Activated CD8-positive, alpha-beta T cell treated with anti-CD3 and anti-CD28 coated beads for 36 hours (primary cell): ENCODE data around the gene ADAMTS2. TPM values are rescaled to one million over a fixed set of nuclear protein-coding genes. Genes with fewer than 3 reads are reported as not detected.

Source experiments
- ATAC-seq: fragments of 200-7000 bp; cut with Tn5 transposase; one replicate; pipeline ENCODE4 v1.10.0; 2021; ENCODE audit warnings: mild to moderate bottlenecking, moderate library complexity
- CTCF ChIA-PET: fragments of 350-600 bp; sonication (Branson Sonifier 250); formaldehyde crosslinking; loops from one replicate; lab custom pipeline; 2021; ENCODE audit warnings: antibody characterized with exemption; lab: Charles Lee
- POLR2A ChIA-PET: fragments of 350-600 bp; sonication (Branson Sonifier 250); formaldehyde crosslinking; loops from one replicate; lab custom pipeline; 2021; ENCODE audit warnings: antibody characterized with exemption; lab: Charles Lee
- DNase-seq: peaks from one replicate; pipeline ENCODE4 v3.0.0-alpha.2; 2020
- H3K27ac Mint-ChIP-seq: one replicate; pipeline ENCODE4 v1.8.0; 2021; ENCODE audit warnings: mild to moderate bottlenecking, mixed read lengths
- H3K27me3 Mint-ChIP-seq: one replicate; pipeline ENCODE4 v1.8.0; 2021; ENCODE audit warnings: mixed read lengths
- H3K36me3 Mint-ChIP-seq: one replicate; pipeline ENCODE4 v1.8.0; 2021; ENCODE audit warnings: low read depth, mixed read lengths
- H3K4me1 Mint-ChIP-seq: one replicate; pipeline ENCODE4 v1.8.0; 2021; ENCODE audit warnings: low read depth, mixed read lengths
- H3K4me3 Mint-ChIP-seq: one replicate; pipeline ENCODE4 v1.8.0; 2021; ENCODE audit warnings: mild to moderate bottlenecking, moderate library complexity, mixed read lengths
- H3K9me3 Mint-ChIP-seq: one replicate; pipeline ENCODE4 v1.8.0; 2021; ENCODE audit warnings: mixed read lengths
- intact Hi-C: fragments of 100-400 bp; cut with micrococcal nuclease; formaldehyde crosslinking; loops from one replicate; pipeline ENCODE4 v1.10.0; 2022
- total RNA-seq, 2 experiments: library from RNA; stranded (reverse); gene quantifications; one replicate each; pipeline ENCODE4 v1.2.3, GENCODE V29; 2021
- TF ChIP-seq, protein P1 (sequence below): fragments of 200-600 bp; IDR thresholded peaks from one replicate; pipeline ENCODE4 v1.8.0; 2022; ENCODE audit warnings: antibody characterized with exemption, mild to moderate bottlenecking

Gene ADAMTS2
- total RNA-seq, 2 experiments from 2014 or later = not detected

DNA sequence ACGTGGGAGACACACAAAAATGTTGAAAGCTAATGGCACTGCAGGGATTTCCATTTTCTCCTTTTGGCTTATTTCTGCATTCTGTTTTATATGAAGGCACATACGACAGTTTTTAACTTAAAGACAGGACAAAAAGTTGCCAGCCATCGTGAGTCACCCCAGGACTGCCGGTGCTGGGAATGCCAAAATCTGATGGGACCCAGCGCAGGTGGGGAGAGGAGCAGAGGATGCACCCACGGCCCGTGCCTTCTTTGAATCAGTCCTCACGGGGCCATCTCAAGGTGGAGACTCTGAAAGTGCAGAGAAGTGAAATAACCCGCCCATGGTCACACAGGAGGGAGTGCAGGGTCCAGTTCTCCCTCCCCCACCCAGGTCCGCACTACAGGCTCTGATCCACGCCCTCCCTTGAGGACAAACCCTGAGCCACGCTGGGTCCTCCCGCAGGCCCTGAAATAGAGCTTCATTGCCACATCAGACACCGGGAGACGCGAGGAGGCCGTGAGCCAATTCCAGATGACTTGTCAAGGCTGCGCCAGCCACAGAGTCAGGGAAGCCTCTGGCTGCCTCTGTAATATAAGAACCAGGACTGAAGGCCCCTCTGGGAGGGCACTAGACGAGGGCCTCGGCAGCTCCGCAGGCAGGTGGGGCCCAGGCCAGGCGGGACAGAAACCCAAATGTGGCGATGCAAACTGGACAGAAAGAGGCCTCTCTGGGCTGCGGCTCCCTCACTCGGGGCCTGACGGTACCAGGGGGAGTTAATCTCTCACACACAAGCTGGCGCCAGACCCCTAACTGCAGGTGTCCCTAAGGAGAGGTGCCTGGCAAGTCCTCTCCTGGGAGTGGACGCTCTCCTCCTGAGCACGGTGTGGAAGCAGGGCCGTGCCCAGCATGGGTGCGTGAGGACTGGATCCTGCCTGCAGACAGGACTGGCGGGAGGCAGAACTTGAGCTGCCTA lies 22.9 kb downstream of the ADAMTS2 start:
- DNase-seq (no peak), ATAC-seq (no peak)
- H3K27ac Mint-ChIP-seq = no peak overlapping the region
- peaks cover 4% of the 10 kb centered on the region for H3K27me3 Mint-ChIP-seq
- intact Hi-C loops = no loop called here
- H3K4me3 Mint-ChIP-seq = no peak overlapping the region
- no peaks in the 10 kb centered on the region for H3K36me3 Mint-ChIP-seq
- TF ChIP-seq, protein P1, sequence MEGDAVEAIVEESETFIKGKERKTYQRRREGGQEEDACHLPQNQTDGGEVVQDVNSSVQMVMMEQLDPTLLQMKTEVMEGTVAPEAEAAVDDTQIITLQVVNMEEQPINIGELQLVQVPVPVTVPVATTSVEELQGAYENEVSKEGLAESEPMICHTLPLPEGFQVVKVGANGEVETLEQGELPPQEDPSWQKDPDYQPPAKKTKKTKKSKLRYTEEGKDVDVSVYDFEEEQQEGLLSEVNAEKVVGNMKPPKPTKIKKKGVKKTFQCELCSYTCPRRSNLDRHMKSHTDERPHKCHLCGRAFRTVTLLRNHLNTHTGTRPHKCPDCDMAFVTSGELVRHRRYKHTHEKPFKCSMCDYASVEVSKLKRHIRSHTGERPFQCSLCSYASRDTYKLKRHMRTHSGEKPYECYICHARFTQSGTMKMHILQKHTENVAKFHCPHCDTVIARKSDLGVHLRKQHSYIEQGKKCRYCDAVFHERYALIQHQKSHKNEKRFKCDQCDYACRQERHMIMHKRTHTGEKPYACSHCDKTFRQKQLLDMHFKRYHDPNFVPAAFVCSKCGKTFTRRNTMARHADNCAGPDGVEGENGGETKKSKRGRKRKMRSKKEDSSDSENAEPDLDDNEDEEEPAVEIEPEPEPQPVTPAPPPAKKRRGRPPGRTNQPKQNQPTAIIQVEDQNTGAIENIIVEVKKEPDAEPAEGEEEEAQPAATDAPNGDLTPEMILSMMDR = no peak
- CTCF ChIA-PET = no interaction called here
- no peaks in the 10 kb centered on the region for H3K4me1 Mint-ChIP-seq
- H3K9me3 Mint-ChIP-seq = no peaks in the 10 kb centered on the region
- POLR2A ChIA-PET = no interaction called here

DNA sequence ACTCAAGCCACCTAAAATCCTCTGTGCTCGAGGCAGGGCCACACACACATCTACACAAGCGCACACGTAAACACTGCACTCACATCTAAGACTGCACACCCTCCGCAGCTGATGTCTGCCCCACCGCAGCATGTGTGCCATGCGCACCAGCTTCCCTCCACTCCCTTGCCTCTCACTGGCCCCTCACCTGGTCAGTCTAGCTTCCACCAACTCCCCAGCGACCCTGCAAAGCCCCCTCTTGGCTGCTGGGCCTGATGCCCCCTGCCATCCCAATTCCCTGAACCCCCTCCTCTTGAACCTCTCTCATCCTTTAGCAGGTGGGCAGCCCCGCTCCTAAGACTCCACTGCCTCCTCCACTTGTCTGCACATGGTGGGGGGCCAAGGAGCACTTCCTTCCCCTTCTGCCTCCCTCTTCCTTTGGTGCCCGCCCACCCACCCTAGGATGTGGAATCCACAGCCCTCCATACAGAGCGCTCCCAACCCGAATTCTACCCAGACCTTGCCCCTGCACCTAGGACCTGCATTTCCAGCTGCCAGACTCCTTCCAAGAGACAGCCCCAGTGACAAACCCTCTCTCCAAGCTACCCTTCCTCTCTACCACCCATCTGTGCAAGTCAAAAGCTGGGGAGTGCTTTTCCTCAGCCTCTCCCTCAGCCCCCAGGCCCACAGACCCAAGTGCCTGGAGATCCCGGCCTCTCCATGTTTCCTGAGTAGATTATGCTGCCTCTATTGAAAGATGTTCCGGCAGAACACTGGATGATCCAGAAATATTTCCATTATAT lies 23.9 kb downstream of the ADAMTS2 start:
- CTCF ChIA-PET = no interaction called here
- no peak overlapping the region for H3K4me3 Mint-ChIP-seq

DNA sequence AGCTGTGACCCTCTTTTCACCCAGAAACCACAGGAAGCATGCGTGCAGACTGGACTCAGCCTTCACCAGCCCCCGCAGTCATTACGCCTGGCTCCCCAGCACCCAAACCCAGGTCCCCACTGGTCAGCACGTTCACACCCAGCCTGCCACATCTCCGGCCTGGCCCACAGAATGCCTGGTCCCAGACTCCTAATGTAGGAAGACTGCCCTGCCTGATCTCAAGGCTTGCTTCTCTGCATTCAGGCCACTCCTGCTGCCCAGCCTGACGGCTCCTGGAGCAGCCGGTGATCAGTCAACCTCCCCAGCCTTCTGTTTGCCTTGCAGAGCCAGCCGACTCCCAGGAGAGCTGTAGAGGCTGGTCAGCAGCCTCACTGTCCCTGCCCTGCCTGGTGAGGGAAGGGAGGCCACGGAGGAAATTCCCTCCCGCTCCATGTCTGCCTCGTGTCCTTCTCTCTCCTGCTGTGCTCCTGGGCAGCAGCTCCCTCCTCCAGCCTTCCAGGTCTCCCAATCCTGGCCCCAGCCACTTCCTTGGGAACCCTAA lies 25.4 kb downstream of the ADAMTS2 start:
- Mint-ChIP-seq H3K27ac (no peak overlapping the region), H3K36me3 (no peaks in the 10 kb centered on the region), H3K9me3 (no peaks in the 10 kb centered on the region), H3K4me3 (no peak overlapping the region), H3K27me3 (no peaks in the 10 kb centered on the region), H3K4me1 (no peaks in the 10 kb centered on the region)
- ATAC-seq (no peak), DNase-seq (no peak)
- ChIA-PET POLR2A (no interaction called here), CTCF (no interaction called here)
- TF ChIP-seq, protein P1 = no peak
- intact Hi-C loops = no loop called here

More for the DNA sequence above, 23.9 kb downstream of the ADAMTS2 start:
- no peak for DNase-seq
- Mint-ChIP-seq H3K4me1 (no peaks in the 10 kb centered on the region), H3K27me3 (peaks cover 1% of the 10 kb centered on the region), H3K27ac (no peak overlapping the region), H3K9me3 (no peaks in the 10 kb centered on the region), H3K36me3 (no peaks in the 10 kb centered on the region)
- TF ChIP-seq, protein P1 = no peak
- ATAC-seq = no peak
- POLR2A ChIA-PET = interaction anchor here (0.6 kb wide), 1 partner anchor 240 kb away, joined by 5 read pairs; no protein-coding TSS in a partner anchor
- intact Hi-C loops = no loop called here

DNA sequence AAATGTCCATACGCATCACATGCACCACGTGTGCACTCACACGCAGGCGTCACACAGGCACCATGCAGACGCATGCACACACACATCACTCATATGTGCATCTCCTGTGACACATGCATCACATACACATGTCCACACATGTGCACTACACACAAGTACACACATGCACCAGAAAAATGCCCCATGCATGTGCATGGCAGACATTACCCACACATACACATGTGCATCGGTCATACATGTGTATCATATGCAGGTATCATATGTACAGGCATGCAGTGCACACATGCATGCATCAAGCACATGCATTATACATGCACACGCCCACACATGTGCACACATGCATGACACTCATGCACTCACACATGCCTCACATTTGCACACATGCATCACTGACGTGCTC lies 26.1 kb downstream of the ADAMTS2 start:
- CTCF ChIA-PET = no interaction called here
- TF ChIP-seq, protein P1 = no peak
- Mint-ChIP-seq H3K27me3 (no peaks in the 10 kb centered on the region), H3K4me1 (no peaks in the 10 kb centered on the region), H3K9me3 (no peaks in the 10 kb centered on the region), H3K27ac (no peak overlapping the region), H3K4me3 (no peak overlapping the region), H3K36me3 (no peaks in the 10 kb centered on the region)
- POLR2A ChIA-PET = no interaction called here
- intact Hi-C loops = no loop called here
- ATAC-seq (no peak), DNase-seq (no peak)
